ENCODE measurements around the gene PSMG3.

PSMG3 gene

GRCh38 chr7:1590476-1590875, 20.6 kb upstream of the PSMG3 start:
- no peak for TF ChIP-seq BHLHE40 (IDR thresholded peaks at IDR 0.05; ENCODE audit: borderline replicate concordance)
- TF ChIP-seq CTBP1 (IDR thresholded peaks at IDR 0.05; ENCODE audit: borderline replicate concordance): no peak
- TF ChIP-seq FOXA1 (IDR thresholded peaks at IDR 0.05): no peak
- no peak for TF ChIP-seq LEF1 (IDR thresholded peaks at IDR 0.05; ENCODE audit: borderline replicate concordance)
- TF ChIP-seq NFRKB (IDR thresholded peaks at IDR 0.05): no peak
- TF ChIP-seq ZNF384 (IDR thresholded peaks at IDR 0.05): no peak
- no peak for TF ChIP-seq L3MBTL2 (conservative IDR thresholded peaks at IDR 0.05)
- no peak for TF ChIP-seq HDGF (IDR thresholded peaks at IDR 0.05; ENCODE audit: borderline replicate concordance)
- no peak for TF ChIP-seq ELF4 (IDR thresholded peaks at IDR 0.05)
- no peak for DNase-seq (ENCODE audit: extremely low spot score)
- ChIA-PET POLR2A (interaction anchor here (1.0 kb wide), 1 partner anchor 11 kb away, joined by 3 read pairs; no protein-coding TSS in a partner anchor), CTCF (interaction anchor here (1.4 kb wide), 1 partner anchor 11 kb away, joined by 5 read pairs; no protein-coding TSS in a partner anchor)

- ChIA-PET CTCF (no interaction called here), POLR2A (no interaction called here)
- no peak for DNase-seq (ENCODE audit: extremely low spot score)
- TF ChIP-seq ELF4 (IDR thresholded peaks at IDR 0.05) (no peak), CTBP1 (IDR thresholded peaks at IDR 0.05; ENCODE audit: borderline replicate concordance) (no peak), FOXM1 (IDR thresholded peaks at IDR 0.05; ENCODE audit: borderline replicate concordance) (no peak), SUZ12 (IDR thresholded peaks at IDR 0.05) (no peak), SP1 (IDR thresholded peaks at IDR 0.05) (no peak), FOXK2 (IDR thresholded peaks at IDR 0.05) (no peak), PKNOX1 (IDR thresholded peaks at IDR 0.05) (no peak), NFRKB (IDR thresholded peaks at IDR 0.05) (no peak), BHLHE40 (IDR thresholded peaks at IDR 0.05; ENCODE audit: borderline replicate concordance) (no peak), ZNF384 (IDR thresholded peaks at IDR 0.05) (no peak), L3MBTL2 (conservative IDR thresholded peaks at IDR 0.05) (no peak), TARDBP (IDR thresholded peaks at IDR 0.05) (no peak)
Observed at GRCh38 chr7:1588978-1589377, 19.1 kb upstream of the PSMG3 start.

GRCh38 chr7:1587738-1588137, 17.9 kb upstream of the PSMG3 start:
- no peak for DNase-seq (ENCODE audit: extremely low spot score)
- ChIA-PET POLR2A (no interaction called here), CTCF (no interaction called here)
- TF ChIP-seq LEF1 (IDR thresholded peaks at IDR 0.05; ENCODE audit: borderline replicate concordance) (no peak), PKNOX1 (IDR thresholded peaks at IDR 0.05) (no peak), ELF4 (IDR thresholded peaks at IDR 0.05) (no peak), BHLHE40 (IDR thresholded peaks at IDR 0.05; ENCODE audit: borderline replicate concordance) (no peak), FOXM1 (IDR thresholded peaks at IDR 0.05; ENCODE audit: borderline replicate concordance) (no peak), ARNT (IDR thresholded peaks at IDR 0.05) (no peak), FOXA1 (IDR thresholded peaks at IDR 0.05) (no peak), HDGF (IDR thresholded peaks at IDR 0.05; ENCODE audit: borderline replicate concordance) (no peak), ZNF384 (IDR thresholded peaks at IDR 0.05) (no peak), FOXK2 (IDR thresholded peaks at IDR 0.05) (no peak), TARDBP (IDR thresholded peaks at IDR 0.05) (no peak), SUZ12 (IDR thresholded peaks at IDR 0.05) (no peak), NFRKB (IDR thresholded peaks at IDR 0.05) (no peak), SP1 (IDR thresholded peaks at IDR 0.05) (no peak), CTBP1 (IDR thresholded peaks at IDR 0.05; ENCODE audit: borderline replicate concordance) (no peak), L3MBTL2 (conservative IDR thresholded peaks at IDR 0.05) (no peak)

GRCh38 chr7:1586827-1587705, 17.2 kb upstream of the PSMG3 start:
- DNase-seq (ENCODE audit: extremely low spot score): no peak
- ChIA-PET POLR2A (interaction anchor here (0.5 kb wide), 1 partner anchor 766 kb away, joined by 4 read pairs; no protein-coding TSS in a partner anchor), CTCF (no interaction called here)
- TF ChIP-seq L3MBTL2 (conservative IDR thresholded peaks at IDR 0.05): no peak
- TF ChIP-seq ELF4 (IDR thresholded peaks at IDR 0.05): no peak
- no peak for TF ChIP-seq BHLHE40 (IDR thresholded peaks at IDR 0.05; ENCODE audit: borderline replicate concordance)
- TF ChIP-seq ARNT (IDR thresholded peaks at IDR 0.05): no peak
- no peak for TF ChIP-seq SUZ12 (IDR thresholded peaks at IDR 0.05)
- no peak for TF ChIP-seq TARDBP (IDR thresholded peaks at IDR 0.05)
- TF ChIP-seq ZNF384 (IDR thresholded peaks at IDR 0.05): no peak
- TF ChIP-seq CTBP1 (IDR thresholded peaks at IDR 0.05; ENCODE audit: borderline replicate concordance): no peak
- TF ChIP-seq FOXM1 (IDR thresholded peaks at IDR 0.05; ENCODE audit: borderline replicate concordance): no peak
- TF ChIP-seq LEF1 (IDR thresholded peaks at IDR 0.05; ENCODE audit: borderline replicate concordance): no peak
- no peak for TF ChIP-seq SP1 (IDR thresholded peaks at IDR 0.05)
- TF ChIP-seq PKNOX1 (IDR thresholded peaks at IDR 0.05): no peak
- no peak for TF ChIP-seq FOXK2 (IDR thresholded peaks at IDR 0.05)
- no peak for TF ChIP-seq HDGF (IDR thresholded peaks at IDR 0.05; ENCODE audit: borderline replicate concordance)

- CTCF ChIA-PET: no interaction called here
- TF ChIP-seq TARDBP (IDR thresholded peaks at IDR 0.05): no peak
- no peak for TF ChIP-seq LEF1 (IDR thresholded peaks at IDR 0.05; ENCODE audit: borderline replicate concordance)
- no peak for TF ChIP-seq ARNT (IDR thresholded peaks at IDR 0.05)
- peak; percentile 60 for TF ChIP-seq PKNOX1 (IDR thresholded peaks at IDR 0.05)
- no peak for TF ChIP-seq SP1 (IDR thresholded peaks at IDR 0.05)
- no peak for TF ChIP-seq L3MBTL2 (conservative IDR thresholded peaks at IDR 0.05)
- no peak for DNase-seq (ENCODE audit: extremely low spot score)
- POLR2A ChIA-PET: no interaction called here
Observed at GRCh38 chr7:1586126-1586826, 16.4 kb upstream of the PSMG3 start.

All from HEK293T (cell line).